H7 (cell line): ENCODE results near the gene SPANXN1. TPM values are rescaled to one million over a fixed set of nuclear protein-coding genes. Genes with fewer than 3 reads are reported as not detected.
"Not testable (repeated sequence)": the region's sequence is repeated elsewhere in the genome, so short reads cannot be mapped to it uniquely, and the experiment has no call there.

Source experiments
- DNase-seq: peaks from one replicate; pipeline ENCODE4 v3.0.0; 2012
- H3K27me3 ChIP-seq: 2 replicates; pipeline ENCODE4 v1.6.0; 2011; ENCODE audit warnings: mild to moderate bottlenecking, low read length; ENCODE audit not compliant: control insufficient read depth, insufficient read depth
- H3K36me3 ChIP-seq: replicated peaks from 2 replicates; pipeline ENCODE4 v1.5.1; 2011; ENCODE audit warnings: low read length; ENCODE audit not compliant: control insufficient read depth, insufficient read depth
- H3K4me3 ChIP-seq: 2 replicates; pipeline ENCODE4 v1.5.1; 2011; ENCODE audit warnings: low read depth, mild to moderate bottlenecking, control low read depth, low read length, moderate library complexity; ENCODE audit not compliant: insufficient read depth
- total RNA-seq: library from RNA; depleted of rRNA; stranded (reverse); fragments of >200 nt; shearing (Covaris generic); gene quantifications from 2 replicates; pipeline ENCODE4 v1.2.3, GENCODE V29; 2014; rRNA removed

Gene SPANXN1
- not detected in 2 replicates for total RNA-seq

DNA sequence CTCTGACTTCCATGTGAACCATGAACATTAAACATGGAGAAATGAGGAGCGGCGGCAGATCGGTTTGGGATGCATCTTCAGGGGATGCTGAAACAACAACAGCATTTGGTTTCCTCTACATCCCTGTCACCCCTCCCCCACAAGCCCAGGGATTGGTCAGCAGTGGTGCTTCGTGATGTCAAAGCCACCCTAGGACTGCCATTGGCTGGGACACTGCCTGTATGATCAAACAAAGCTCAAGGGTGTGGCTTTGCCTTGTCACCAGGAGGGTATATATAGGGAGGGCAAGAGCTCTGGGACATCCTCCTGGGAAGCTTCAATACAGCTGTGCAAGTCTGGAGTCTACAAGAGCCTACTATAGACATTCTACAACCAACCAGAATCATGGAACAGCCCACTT is at the start of gene SPANXN1:
TSS of gene SPANXN1 (plus strand) at position 301 of the 400 bp plus-strand sequence. CDS start at position 385, 84 bp downstream.
- not testable (repeated sequence) for DNase-seq, H3K27me3 ChIP-seq, H3K36me3 ChIP-seq, H3K4me3 ChIP-seq

GRCh38 chrX:145199078-145199477 is 48.2 kb upstream of the SPANXN1 start:
- Histone ChIP-seq H3K36me3 (no peaks in the 10 kb centered on the region), H3K27me3 (no peaks in the 10 kb centered on the region), H3K4me3 (no peak overlapping the region)
- DNase-seq: no peak

DNA sequence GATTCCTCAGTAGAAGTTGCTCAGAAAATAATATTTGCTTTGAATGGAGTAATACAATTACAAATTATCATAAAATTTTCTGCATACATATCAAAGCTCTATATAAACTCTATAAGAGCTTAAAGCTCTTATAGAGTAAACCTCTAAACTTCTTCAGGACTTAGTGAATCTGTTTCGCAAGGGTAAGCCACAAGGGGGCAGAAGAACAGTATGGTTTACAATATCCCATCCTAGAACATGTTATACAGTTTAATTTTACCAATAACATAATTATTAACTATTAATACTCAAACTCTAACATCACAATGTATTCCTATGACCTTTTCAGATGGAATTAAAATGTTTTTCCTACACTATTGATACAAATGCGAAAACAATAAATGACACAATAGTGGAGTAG is 33.8 kb upstream of the SPANXN1 start:
- no peak for DNase-seq
- no peaks in the 10 kb centered on the region for H3K27me3 ChIP-seq
- no peak overlapping the region for H3K4me3 ChIP-seq
- no peaks in the 10 kb centered on the region for H3K36me3 ChIP-seq

- Histone ChIP-seq H3K4me3 (no peak overlapping the region), H3K27me3 (no peaks in the 10 kb centered on the region), H3K36me3 (no peaks in the 10 kb centered on the region)
- no peak for DNase-seq
These were observed 44.9 kb downstream of the SPANXN1 start for GRCh38 chrX:145292218-145292617.
